Measurements from ENCODE around the gene SLC25A4. TPM values are rescaled to one million over a fixed set of nuclear protein-coding genes. Genes with fewer than 3 reads are reported as not detected.
"Not testable (repeated sequence)": the region's sequence is repeated elsewhere in the genome, so short reads cannot be mapped to it uniquely, and the experiment has no call there.

Gene SLC25A4
- polyA plus RNA-seq, 1 donor (not counting 4 experiments of a cell fraction or from before 2014, with no cell fraction given) = 13.2 TPM

GRCh38 chr4:185194924-185195888 is 52.1 kb downstream of the SLC25A4 start:
- Histone ChIP-seq H2AFZ (ENCODE audit: control insufficient read depth, low read length) (no peak overlapping the region), H3K9ac (ENCODE audit: control insufficient read depth, extremely low read depth, insufficient read depth, low read length) (no peak overlapping the region), H3K27ac (ENCODE audit: control insufficient read depth, insufficient read depth, low read length) (no peak overlapping the region), H3K27me3 (ENCODE audit: control insufficient read depth, extremely low read depth, insufficient read depth, low read length) (no peaks in the 10 kb centered on the region), H3K4me1 (ENCODE audit: control insufficient read depth, extremely low read depth, insufficient read depth, low read length) (no peaks in the 10 kb centered on the region), H3K4me2 (ENCODE audit: control insufficient read depth, extremely low read depth, insufficient read depth, low read depth, low read length) (no peak overlapping the region), H3K9me1 (ENCODE audit: control insufficient read depth, extremely low read depth, insufficient read depth, low read length) (peaks cover 6% of the 10 kb centered on the region), H3K4me3 (ENCODE audit: control insufficient read depth in 2 of 3, extremely low read depth in 1 of 3, insufficient read depth in 2 of 3, low read depth in 1 of 3, low read length in 3 of 3) (no peak overlapping the region), H3K79me2 (ENCODE audit: control insufficient read depth, insufficient read depth, low read length) (peaks cover 32% of the 10 kb centered on the region), H3K9me3 (ENCODE audit: control insufficient read depth, low read depth, low read length) (no peaks in the 10 kb centered on the region), H4K20me1 (ENCODE audit: control insufficient read depth, extremely low read depth, insufficient read depth, low read length) (no peaks in the 10 kb centered on the region), H3K36me3 (ENCODE audit: control insufficient read depth in 2 of 2, extremely low read depth in 1 of 2, insufficient read depth in 2 of 2, low read length in 2 of 2) (peaks cover 2 to 11% of the 10 kb centered on the region in 2 experiments)
- TF ChIP-seq, protein P1, sequence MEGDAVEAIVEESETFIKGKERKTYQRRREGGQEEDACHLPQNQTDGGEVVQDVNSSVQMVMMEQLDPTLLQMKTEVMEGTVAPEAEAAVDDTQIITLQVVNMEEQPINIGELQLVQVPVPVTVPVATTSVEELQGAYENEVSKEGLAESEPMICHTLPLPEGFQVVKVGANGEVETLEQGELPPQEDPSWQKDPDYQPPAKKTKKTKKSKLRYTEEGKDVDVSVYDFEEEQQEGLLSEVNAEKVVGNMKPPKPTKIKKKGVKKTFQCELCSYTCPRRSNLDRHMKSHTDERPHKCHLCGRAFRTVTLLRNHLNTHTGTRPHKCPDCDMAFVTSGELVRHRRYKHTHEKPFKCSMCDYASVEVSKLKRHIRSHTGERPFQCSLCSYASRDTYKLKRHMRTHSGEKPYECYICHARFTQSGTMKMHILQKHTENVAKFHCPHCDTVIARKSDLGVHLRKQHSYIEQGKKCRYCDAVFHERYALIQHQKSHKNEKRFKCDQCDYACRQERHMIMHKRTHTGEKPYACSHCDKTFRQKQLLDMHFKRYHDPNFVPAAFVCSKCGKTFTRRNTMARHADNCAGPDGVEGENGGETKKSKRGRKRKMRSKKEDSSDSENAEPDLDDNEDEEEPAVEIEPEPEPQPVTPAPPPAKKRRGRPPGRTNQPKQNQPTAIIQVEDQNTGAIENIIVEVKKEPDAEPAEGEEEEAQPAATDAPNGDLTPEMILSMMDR (optimal IDR thresholded peaks at IDR 0.05 in 1 of 3, IDR thresholded peaks at IDR 0.05 in 1 of 3, conservative IDR thresholded peaks at IDR 0.05 in 1 of 3; ENCODE audit: extremely low read depth in 1 of 3, insufficient read depth in 2 of 3, low read length in 3 of 3) = no peak
- no peak for TF ChIP-seq EZH2 (IDR thresholded peaks at IDR 0.05; ENCODE audit: low read length)
- FAIRE-seq = no peak
- no peak for DNase-seq (ENCODE audit: low read depth, low spot score)
- dilution Hi-C loops (cut with MboI; ENCODE audit: extremely low pct_ligation_motif_present, low sequenced_read_pairs) = no loop called here

DNA sequence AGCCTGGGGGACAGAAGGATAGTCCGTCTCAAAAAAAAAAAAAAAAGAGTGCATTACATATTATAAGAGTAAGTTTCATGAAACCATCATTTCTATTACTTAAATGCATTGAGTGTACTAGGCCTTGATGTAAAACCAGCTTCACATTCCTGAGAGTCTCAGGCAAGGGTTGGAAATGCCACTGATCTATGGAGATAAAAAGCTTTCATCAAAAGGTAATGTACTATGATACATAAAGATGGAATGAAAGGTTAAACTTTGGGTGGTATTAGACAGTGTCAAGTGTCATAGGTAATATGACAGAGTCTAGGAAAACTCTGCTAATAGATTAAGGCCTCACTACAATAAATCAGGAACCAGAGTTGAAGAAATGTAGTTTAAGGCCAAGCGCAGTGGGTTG is 53.4 kb downstream of the SLC25A4 start:
- Histone ChIP-seq H3K9ac (ENCODE audit: control insufficient read depth, extremely low read depth, insufficient read depth, low read length) (no peak overlapping the region), H3K36me3 (ENCODE audit: control insufficient read depth in 2 of 2, extremely low read depth in 1 of 2, insufficient read depth in 2 of 2, low read length in 2 of 2) (peaks cover 2 to 6% of the 10 kb centered on the region in 2 experiments), H3K9me1 (ENCODE audit: control insufficient read depth, extremely low read depth, insufficient read depth, low read length) (peaks cover 6% of the 10 kb centered on the region), H3K4me2 (ENCODE audit: control insufficient read depth, extremely low read depth, insufficient read depth, low read depth, low read length) (no peak overlapping the region), H3K4me1 (ENCODE audit: control insufficient read depth, extremely low read depth, insufficient read depth, low read length) (no peaks in the 10 kb centered on the region), H3K9me3 (ENCODE audit: control insufficient read depth, low read depth, low read length) (no peaks in the 10 kb centered on the region), H3K27me3 (ENCODE audit: control insufficient read depth, extremely low read depth, insufficient read depth, low read length) (no peaks in the 10 kb centered on the region), H4K20me1 (ENCODE audit: control insufficient read depth, extremely low read depth, insufficient read depth, low read length) (no peaks in the 10 kb centered on the region), H2AFZ (ENCODE audit: control insufficient read depth, low read length) (no peak overlapping the region), H3K4me3 (ENCODE audit: control insufficient read depth in 2 of 3, extremely low read depth in 1 of 3, insufficient read depth in 2 of 3, low read depth in 1 of 3, low read length in 3 of 3) (no peak overlapping the region), H3K79me2 (ENCODE audit: control insufficient read depth, insufficient read depth, low read length) (peaks cover 32% of the 10 kb centered on the region), H3K27ac (ENCODE audit: control insufficient read depth, insufficient read depth, low read length) (no peak overlapping the region)
- no peak for FAIRE-seq
- no peak for DNase-seq (ENCODE audit: low read depth, low spot score)
- dilution Hi-C loops (cut with MboI; ENCODE audit: extremely low pct_ligation_motif_present, low sequenced_read_pairs) = no loop called here
- TF ChIP-seq, protein P1 (optimal IDR thresholded peaks at IDR 0.05 in 1 of 3, IDR thresholded peaks at IDR 0.05 in 1 of 3, conservative IDR thresholded peaks at IDR 0.05 in 1 of 3; ENCODE audit: extremely low read depth in 1 of 3, insufficient read depth in 2 of 3, low read length in 3 of 3) = no peak
- TF ChIP-seq EZH2 (IDR thresholded peaks at IDR 0.05; ENCODE audit: low read length) = no peak

- H3K9me1 ChIP-seq (ENCODE audit: control insufficient read depth, extremely low read depth, insufficient read depth, low read length); H3K27ac ChIP-seq (ENCODE audit: control insufficient read depth, insufficient read depth, low read length); dilution Hi-C loops (cut with MboI; ENCODE audit: extremely low pct_ligation_motif_present, low sequenced_read_pairs); H3K4me1 ChIP-seq (ENCODE audit: control insufficient read depth, extremely low read depth, insufficient read depth, low read length); DNase-seq (ENCODE audit: low read depth, low spot score); FAIRE-seq; H3K9ac ChIP-seq (ENCODE audit: control insufficient read depth, extremely low read depth, insufficient read depth, low read length); H4K20me1 ChIP-seq (ENCODE audit: control insufficient read depth, extremely low read depth, insufficient read depth, low read length); H3K4me2 ChIP-seq (ENCODE audit: control insufficient read depth, extremely low read depth, insufficient read depth, low read depth, low read length); H3K36me3 ChIP-seq (ENCODE audit: control insufficient read depth in 2 of 2, extremely low read depth in 1 of 2, insufficient read depth in 2 of 2, low read length in 2 of 2); H3K27me3 ChIP-seq (ENCODE audit: control insufficient read depth, extremely low read depth, insufficient read depth, low read length); H2AFZ ChIP-seq (ENCODE audit: control insufficient read depth, low read length); H3K9me3 ChIP-seq (ENCODE audit: control insufficient read depth, low read depth, low read length); H3K4me3 ChIP-seq (ENCODE audit: control insufficient read depth in 2 of 3, extremely low read depth in 1 of 3, insufficient read depth in 2 of 3, low read depth in 1 of 3, low read length in 3 of 3): not testable (repeated sequence)
- H3K79me2 ChIP-seq (ENCODE audit: control insufficient read depth, insufficient read depth, low read length) = peaks cover 35% of the 10 kb centered on the region
These were observed 55.1 kb downstream of the SLC25A4 start for GRCh38 chr4:185198189-185198588.

All from keratinocyte (primary cell).